Measurements from ENCODE around the gene STAP1.
"Not testable (repeated sequence)": the region's sequence is repeated elsewhere in the genome, so short reads cannot be mapped to it uniquely, and the experiment has no call there.

- not testable (repeated sequence) for TF ChIP-seq CTCF (optimal IDR thresholded peaks at IDR 0.05 in 1 of 3, IDR thresholded peaks at IDR 0.05 in 1 of 3, conservative IDR thresholded peaks at IDR 0.05 in 1 of 3; ENCODE audit: extremely low read depth in 1 of 3, insufficient read depth in 2 of 3, low read length in 3 of 3); EZH2 (IDR thresholded peaks at IDR 0.05; ENCODE audit: low read length)
Observed at GRCh38 chr4:67524140-67524539, 34.4 kb upstream of the STAP1 start.
